ENCODE data around the gene ZNF576. TPM values are rescaled to one million over a fixed set of nuclear protein-coding genes. Genes with fewer than 3 reads are reported as not detected.

ZNF576 gene
- total and polyA plus RNA-seq, 7 donors = 10.3 to 22.7 (median 16.0) TPM

GRCh38 chr19:43628646-43629326 lies 32.4 kb downstream of the ZNF576 start:
- ATAC-seq = no peak
- TF ChIP-seq CTCF (IDR thresholded peaks at IDR 0.05) = no peak
- WGBS, 3 donors = 56 to 73% (median 62%) methylated on average over 3 of the region's 3 CpGs
- Histone ChIP-seq H3K27me3 (ENCODE audit: insufficient read depth in 3 of 3, low read length in 2 of 3) (no peaks in the 10 kb centered on the region), H3K9me3 (no peaks in the 10 kb centered on the region), H3K4me3 (no peak overlapping the region), H3K27ac (no peak overlapping the region), H3K36me3 (ENCODE audit: insufficient read depth in 1 of 2, low read depth in 1 of 2) (no peaks in the 10 kb centered on the region), H3K4me1 (peaks cover 3% of the 10 kb centered on the region)
- DNase-seq = no peak
- intact Hi-C loops (cut with DNase I) = no loop called here

GRCh38 chr19:43631491-43631890 lies 35.1 kb downstream of the ZNF576 start:
- no peak for ATAC-seq
- 81 to 95% (median 85%) methylated on average over 5 of the region's 5 CpGs for WGBS, 3 donors
- Histone ChIP-seq H3K4me1 (no peaks in the 10 kb centered on the region), H3K36me3 (ENCODE audit: insufficient read depth in 1 of 2, low read depth in 1 of 2) (no peaks in the 10 kb centered on the region), H3K4me3 (no peak overlapping the region), H3K9me3 (no peaks in the 10 kb centered on the region), H3K27me3 (ENCODE audit: insufficient read depth in 3 of 3, low read length in 2 of 3) (no peaks in the 10 kb centered on the region), H3K27ac (no peak overlapping the region)
- no peak for TF ChIP-seq CTCF (IDR thresholded peaks at IDR 0.05)
- intact Hi-C loops (cut with DNase I) = no loop called here
- no peak for DNase-seq

DNA sequence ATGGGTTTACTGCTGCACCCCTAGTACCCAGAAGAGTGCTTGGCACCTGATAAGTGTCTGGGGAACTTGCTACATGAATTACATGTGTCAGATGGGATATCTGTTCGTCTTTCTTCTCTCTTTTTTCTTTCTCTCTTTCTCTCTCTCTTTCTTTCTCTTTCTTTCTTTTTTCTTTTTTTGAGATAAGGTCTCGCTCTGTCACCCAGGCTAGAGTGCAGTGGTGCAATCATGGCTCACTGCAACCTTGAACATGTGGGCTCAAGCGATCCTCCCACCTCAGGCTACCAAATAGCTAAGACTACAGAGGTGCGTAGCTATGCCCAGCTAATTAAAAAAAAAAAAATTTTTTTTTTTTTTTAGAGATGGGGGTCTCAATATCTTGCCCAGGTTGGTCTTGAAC lies 37.1 kb downstream of the ZNF576 start:
- intact Hi-C loops (cut with DNase I) = no loop called here
- 87 to 91% (median 89%) methylated on average over 4 of the region's 4 CpGs for WGBS, 3 donors

GRCh38 chr19:43634068-43634467 lies 37.7 kb downstream of the ZNF576 start:
- Histone ChIP-seq H3K4me1 (no peaks in the 10 kb centered on the region), H3K27me3 (ENCODE audit: insufficient read depth in 3 of 3, low read length in 2 of 3) (peaks cover 0 to under 1% (median 0%) of the 10 kb centered on the region in 3 donors), H3K4me3 (no peak overlapping the region), H3K36me3 (ENCODE audit: insufficient read depth in 1 of 2, low read depth in 1 of 2) (no peaks in the 10 kb centered on the region), H3K27ac (no peak overlapping the region), H3K9me3 (no peaks in the 10 kb centered on the region)
- ATAC-seq (no peak), DNase-seq (no peak)
- no peak for TF ChIP-seq CTCF (IDR thresholded peaks at IDR 0.05)
- 80 to 84% (median 81%) methylated on average over 5 of the region's 5 CpGs for WGBS, 3 donors
- intact Hi-C loops (cut with DNase I) = no loop called here

More for the DNA sequence above, 37.1 kb downstream of the ZNF576 start:
- Histone ChIP-seq H3K4me1 (no peaks in the 10 kb centered on the region), H3K9me3 (no peaks in the 10 kb centered on the region), H3K27me3 (ENCODE audit: insufficient read depth in 3 of 3, low read length in 2 of 3) (no peaks in the 10 kb centered on the region), H3K4me3 (no peak overlapping the region), H3K27ac (no peak overlapping the region), H3K36me3 (ENCODE audit: insufficient read depth in 1 of 2, low read depth in 1 of 2) (no peaks in the 10 kb centered on the region)
- DNase-seq (no peak), ATAC-seq (no peak)
- TF ChIP-seq CTCF (IDR thresholded peaks at IDR 0.05) = no peak

DNA sequence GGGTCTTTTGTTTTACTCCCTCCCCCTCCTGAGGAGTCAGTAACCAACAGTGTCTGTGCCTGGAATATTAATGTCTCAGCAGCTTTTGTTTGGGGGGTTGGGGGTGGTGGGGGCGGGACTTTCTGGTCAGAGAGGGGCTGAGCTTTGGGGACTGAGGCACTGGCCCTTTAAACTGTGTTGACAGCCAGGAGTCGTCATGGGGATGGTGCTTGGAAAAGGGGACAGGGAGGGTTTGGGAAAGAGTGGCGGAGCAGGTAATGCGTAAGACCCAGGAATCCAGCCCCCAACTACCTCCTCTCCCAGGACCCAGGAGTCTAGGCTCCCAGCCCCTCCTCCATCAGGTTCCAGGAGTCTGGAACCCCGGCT lies 38.1 kb downstream of the ZNF576 start:
- DNase-seq (no peak), ATAC-seq (no peak)
- Histone ChIP-seq H3K4me3 (no peak overlapping the region), H3K9me3 (no peaks in the 10 kb centered on the region), H3K27ac (no peak overlapping the region), H3K36me3 (ENCODE audit: insufficient read depth in 1 of 2, low read depth in 1 of 2) (no peaks in the 10 kb centered on the region), H3K27me3 (ENCODE audit: insufficient read depth in 3 of 3, low read length in 2 of 3) (peaks cover 0 to 3% (median 0%) of the 10 kb centered on the region in 3 donors), H3K4me1 (no peaks in the 10 kb centered on the region)
- no peak for TF ChIP-seq CTCF (IDR thresholded peaks at IDR 0.05)
- 43 to 52% (median 50%) methylated on average over 5 of the region's 5 CpGs for WGBS, 3 donors
- intact Hi-C loops (cut with DNase I) = no loop called here

Measured in psoas muscle (tissue), 8 donors.